Suprapubic skin (tissue), 4 donors: ENCODE results near the gene SLX9. TPM values are rescaled to one million over a fixed set of nuclear protein-coding genes. Genes with fewer than 3 reads are reported as not detected.

Source experiments
- DNase-seq, 2 donors: peaks; one replicate each; pipeline ENCODE4 v3.0.0-alpha.2; 2019; ENCODE audit warnings: low spot score in 2 of 2
- H3K27ac ChIP-seq: fragments of 200-600 bp; sonication (generic); one replicate; pipeline ENCODE4 v1.5.1; 2019
- H3K27me3 ChIP-seq: fragments of 200-600 bp; sonication (generic); one replicate; pipeline ENCODE4 v1.5.1; 2019
- H3K36me3 ChIP-seq: fragments of 200-600 bp; sonication (generic); one replicate; pipeline ENCODE4 v1.5.1; 2019
- H3K4me1 ChIP-seq: fragments of 200-600 bp; sonication (generic); one replicate; pipeline ENCODE4 v1.5.1; 2019
- H3K4me3 ChIP-seq: fragments of 200-600 bp; sonication (generic); one replicate; pipeline ENCODE4 v1.5.1; 2019; ENCODE audit warnings: mild to moderate bottlenecking
- H3K9me3 ChIP-seq: fragments of 200-600 bp; sonication (generic); one replicate; pipeline ENCODE4 v1.5.1; 2019
- CTCF ChIP-seq, 2 donors: fragments of 200-600 bp in 1 of 2; fragments of 450-650 bp in 1 of 2; sonication (generic) in 1 of 2; IDR thresholded peaks; one replicate each; pipeline ENCODE4 v1.5.1; 2016 to 2019; ENCODE audit warnings: antibody characterized with exemption in 2 of 2, mild to moderate bottlenecking in 1 of 2, moderate library complexity in 1 of 2
- EP300 ChIP-seq: sonication (generic); formaldehyde crosslinking; IDR thresholded peaks from one replicate; pipeline ENCODE4 v1.6.1; 2017; ENCODE audit warnings: antibody characterized with exemption
- POLR2A ChIP-seq, 2 donors: fragments of 450-650 bp; IDR thresholded peaks; one replicate each; pipeline ENCODE4 v1.6.1; 2017; ENCODE audit warnings: antibody characterized with exemption in 2 of 2, mild to moderate bottlenecking in 2 of 2, moderate library complexity in 2 of 2
- POLR2AphosphoS5 ChIP-seq, 3 donors: sonication (generic); formaldehyde crosslinking; IDR thresholded peaks; one replicate each; pipeline ENCODE4 v1.6.1; 2017; ENCODE audit warnings: antibody characterized with exemption in 3 of 3
- WGBS: methylation state at CpG from one replicate; pipeline ENCODE4 v1.1.5; 2018; 5-methylcytosine and 5-hydroxymethylcytosine counted together
- total RNA-seq, 4 donors: library from RNA; depleted of rRNA; stranded (reverse); fragments of >200 nt; gene quantifications; one replicate each; pipeline ENCODE4 v1.1.0, GENCODE V29; 2016

SLX9 gene
- total RNA-seq, 4 donors from 2014 or later = 13.4 to 16.9 (median 14.4) TPM

GRCh38 chr21:44996983-44997936 lies 57.4 kb downstream of the SLX9 start:
- DNase-seq = no peak
- no peak overlapping the region for H3K27ac ChIP-seq
- TF ChIP-seq POLR2A (IDR thresholded peaks at IDR 0.05) (no peak), CTCF (IDR thresholded peaks at IDR 0.05) (no peak), POLR2AphosphoS5 (IDR thresholded peaks at IDR 0.05) (no peak)
- 80% methylated on average over 10 of the region's 36 CpGs for WGBS
- no peaks in the 10 kb centered on the region for H3K9me3 ChIP-seq
- peaks cover 55% of the 10 kb centered on the region for H3K4me1 ChIP-seq
- H3K36me3 ChIP-seq = no peaks in the 10 kb centered on the region
- no peaks in the 10 kb centered on the region for H3K27me3 ChIP-seq
- H3K4me3 ChIP-seq = no peak overlapping the region

- H3K9me3 ChIP-seq = no peaks in the 10 kb centered on the region
- WGBS = 87% methylated on average over 5 of the region's 10 CpGs
- no peaks in the 10 kb centered on the region for H3K36me3 ChIP-seq
- no peaks in the 10 kb centered on the region for H3K27me3 ChIP-seq
- TF ChIP-seq POLR2A (IDR thresholded peaks at IDR 0.05) (no peak), EP300 (no peak), CTCF (IDR thresholded peaks at IDR 0.05) (no peak), POLR2AphosphoS5 (IDR thresholded peaks at IDR 0.05) (no peak)
- H3K4me3 ChIP-seq = no peak overlapping the region
- peaks cover 55% of the 10 kb centered on the region for H3K4me1 ChIP-seq
- H3K27ac ChIP-seq = no peak overlapping the region
- no peak for DNase-seq
Observed at GRCh38 chr21:44998086-44998620, 58.3 kb downstream of the SLX9 start.

GRCh38 chr21:44998621-44999427 lies 59.0 kb downstream of the SLX9 start:
- no peaks in the 10 kb centered on the region for H3K9me3 ChIP-seq
- no peaks in the 10 kb centered on the region for H3K36me3 ChIP-seq
- WGBS = 82% methylated on average over 16 of the region's 32 CpGs
- H3K4me3 ChIP-seq = no peak overlapping the region
- H3K27ac ChIP-seq = no peak overlapping the region
- H3K27me3 ChIP-seq = no peaks in the 10 kb centered on the region
- TF ChIP-seq POLR2AphosphoS5 (IDR thresholded peaks at IDR 0.05) (no peak), EP300 (no peak), CTCF (IDR thresholded peaks at IDR 0.05) (no peak), POLR2A (IDR thresholded peaks at IDR 0.05) (no peak)
- peaks cover 49% of the 10 kb centered on the region for H3K4me1 ChIP-seq
- DNase-seq = peak in 1 of 2 donors; percentile 61

- Histone ChIP-seq H3K36me3 (no peaks in the 10 kb centered on the region), H3K27me3 (no peaks in the 10 kb centered on the region), H3K9me3 (no peaks in the 10 kb centered on the region), H3K4me1 (peaks cover 43% of the 10 kb centered on the region), H3K27ac (no peak overlapping the region), H3K4me3 (no peak overlapping the region)
- 95% methylated on average over 7 of the region's 17 CpGs for WGBS
- TF ChIP-seq POLR2A (IDR thresholded peaks at IDR 0.05) (no peak), EP300 (no peak), CTCF (IDR thresholded peaks at IDR 0.05) (no peak), POLR2AphosphoS5 (IDR thresholded peaks at IDR 0.05) (no peak)
- DNase-seq = peak in 1 of 2 donors; percentile 60
Observed at GRCh38 chr21:44999428-44999971, 59.7 kb downstream of the SLX9 start.
